GM23338 (cell line): ENCODE data around the gene CTNNA2. TPM values are rescaled to one million over a fixed set of nuclear protein-coding genes. Genes with fewer than 3 reads are reported as not detected.

Experiments
- ATAC-seq: fragments of 200-7000 bp; cut with Tn5 transposase; 3 replicates; pipeline ENCODE4 v1.9.1; 2020
- DNase-seq: peaks from one replicate; pipeline ENCODE4 v3.0.0-alpha.2; 2015; ENCODE audit warnings: low spot score
- H2AFZ ChIP-seq: fragments of 200-600 bp; sonication (generic); 2 replicates; pipeline ENCODE4 v1.8.0; 2016; ENCODE audit warnings: antibody characterized with exemption, mild to moderate bottlenecking, moderate library complexity
- H3F3A ChIP-seq: fragments of 200-600 bp; sonication (generic); replicated peaks from 2 replicates; pipeline ENCODE4 v1.8.0; 2017; ENCODE audit warnings: antibody characterized with exemption, mixed run types, low read depth
- H3K27ac ChIP-seq: fragments of 200-600 bp; sonication (generic); 2 replicates; pipeline ENCODE4 v1.6.1; 2016; ENCODE audit warnings: low read depth
- H3K27me3 ChIP-seq: fragments of 200-600 bp; sonication (generic); 2 replicates; pipeline ENCODE4 v1.8.0; 2016; ENCODE audit warnings: mild to moderate bottlenecking, mixed run types, moderate library complexity; ENCODE audit not compliant: insufficient read depth
- H3K36me3 ChIP-seq: fragments of 200-600 bp; sonication (generic); 2 replicates; pipeline ENCODE4 v1.8.0; 2016; ENCODE audit warnings: mild to moderate bottlenecking; ENCODE audit not compliant: insufficient read depth
- H3K4me1 ChIP-seq: fragments of 200-600 bp; sonication (generic); 2 replicates; pipeline ENCODE4 v1.8.0; 2016; ENCODE audit warnings: mild to moderate bottlenecking, moderate library complexity; ENCODE audit not compliant: insufficient read depth
- H3K4me2 ChIP-seq: fragments of 200-600 bp; sonication (generic); 2 replicates; pipeline ENCODE4 v1.7.1; 2017; ENCODE audit warnings: mixed run types
- H3K4me3 ChIP-seq: fragments of 200-600 bp; sonication (generic); 2 replicates; pipeline ENCODE4 v1.6.1; 2016; ENCODE audit warnings: mixed run types
- H3K79me2 ChIP-seq: fragments of 200-600 bp; sonication (generic); replicated peaks from 2 replicates; pipeline ENCODE4 v1.8.0; 2017; ENCODE audit warnings: mild to moderate bottlenecking; ENCODE audit not compliant: insufficient read depth
- H3K9me2 ChIP-seq: fragments of 200-600 bp; sonication (generic); 2 replicates; pipeline ENCODE4 v1.8.0; 2017; ENCODE audit not compliant: insufficient read depth
- H4K20me1 ChIP-seq: fragments of 200-600 bp; sonication (generic); replicated peaks from 2 replicates; pipeline ENCODE4 v1.8.0; 2017; ENCODE audit warnings: mild to moderate bottlenecking; ENCODE audit not compliant: insufficient read depth
- H3K27ac Mint-ChIP-seq: 2 replicates; pipeline ENCODE4 v1.8.0; 2020; ENCODE audit warnings: inconsistent platforms, mild to moderate bottlenecking, moderate library complexity, mixed read lengths
- H3K27me3 Mint-ChIP-seq: 3 replicates; pipeline ENCODE4 v1.8.0; 2022; ENCODE audit warnings: low read depth, mild to moderate bottlenecking, moderate library complexity, mixed read lengths, inconsistent platforms; ENCODE audit not compliant: insufficient read depth, poor library complexity
- H3K36me3 Mint-ChIP-seq: 3 replicates; pipeline ENCODE4 v1.8.0; 2021; ENCODE audit warnings: low read depth, mild to moderate bottlenecking, inconsistent platforms, moderate library complexity, mixed read lengths
- H3K4me1 Mint-ChIP-seq: 3 replicates; pipeline ENCODE4 v1.8.0; 2020; ENCODE audit warnings: mild to moderate bottlenecking, inconsistent platforms, mixed read lengths
- H3K4me3 Mint-ChIP-seq: 3 replicates; pipeline ENCODE4 v1.8.0; 2021; ENCODE audit warnings: moderate library complexity, mild to moderate bottlenecking, inconsistent platforms, mixed read lengths
- H3K9me3 Mint-ChIP-seq: 3 replicates; pipeline ENCODE4 v1.8.0; 2020; ENCODE audit warnings: moderate library complexity, mild to moderate bottlenecking, inconsistent platforms, mixed read lengths
- CREB1 ChIP-seq: fragments of 250-450 bp; sonication (Bioruptor Pico); IDR thresholded peaks from 2 replicates; pipeline ENCODE4 v1.5.0; 2020; ENCODE audit warnings: low read depth, mild to moderate bottlenecking, moderate library complexity
- EZH2 ChIP-seq: fragments of 200-600 bp; sonication (generic); IDR thresholded peaks from one replicate; pipeline ENCODE4 v1.8.0; 2017; ENCODE audit warnings: antibody characterized with exemption, mild to moderate bottlenecking, low read depth; ENCODE audit not compliant: unreplicated experiment
- EZH2phosphoT487 ChIP-seq: fragments of 200-600 bp; sonication (generic); IDR thresholded peaks from one replicate; pipeline ENCODE4 v1.8.1; 2018; ENCODE audit warnings: antibody characterized with exemption; ENCODE audit not compliant: unreplicated experiment
- JUNB ChIP-seq: IDR thresholded peaks from one replicate; pipeline ENCODE4 v1.6.1; 2016; ENCODE audit warnings: antibody characterized with exemption; ENCODE audit not compliant: unreplicated experiment
- NANOG ChIP-seq: IDR thresholded peaks from 2 replicates; pipeline ENCODE4 v1.6.1; 2016; ENCODE audit warnings: antibody characterized with exemption, borderline replicate concordance
- POLR2AphosphoS5 ChIP-seq: IDR thresholded peaks from 2 replicates; pipeline ENCODE4 v1.6.1; 2016; ENCODE audit warnings: antibody characterized with exemption, low read depth
- STAT1 ChIP-seq: IDR thresholded peaks from one replicate; pipeline ENCODE4 v1.6.1; 2016; ENCODE audit warnings: antibody characterized with exemption; ENCODE audit not compliant: unreplicated experiment
- ZNF114 ChIP-seq: fragments of 250-450 bp; sonication (Bioruptor Pico); IDR thresholded peaks from 2 replicates; pipeline ENCODE4 v1.5.0; 2020; ENCODE audit warnings: mild to moderate bottlenecking, moderate library complexity
- ZNF331 ChIP-seq: fragments of 250-450 bp; sonication (Bioruptor Pico); IDR thresholded peaks from 2 replicates; pipeline ENCODE4 v1.5.0; 2020; ENCODE audit warnings: low read depth, mild to moderate bottlenecking, moderate library complexity
- polyA plus RNA-seq: library from polyadenylated mRNA; unstranded; fragments of >200 nt; fragmentation: Nextera tagmentation; extraction: Ambion mirVana; gene quantifications from 2 replicates; pipeline ENCODE4 v1.2.1, GENCODE V29; 2016
- total RNA-seq: library from RNA; depleted of rRNA; stranded (reverse); fragments of >200 nt; shearing (Covaris generic); gene quantifications from 2 replicates; pipeline ENCODE4 v1.2.3, GENCODE V29; 2014
- TF ChIP-seq, protein P1 (sequence below): IDR thresholded peaks from one replicate; pipeline ENCODE4 v1.6.1; 2018; ENCODE audit warnings: antibody characterized with exemption; ENCODE audit not compliant: unreplicated experiment
- TF ChIP-seq, protein P2 (sequence below), 2 experiments: fragments of 200-600 bp in 1 of 2; sonication (generic) in 1 of 2; conservative IDR thresholded peaks; 2 replicates each; pipeline versions ENCODE4 v1.5.1 to v1.6.1; 2016 to 2017; ENCODE audit warnings: antibody characterized with exemption in 2 of 2, low read depth in 2 of 2, mild to moderate bottlenecking in 2 of 2, moderate library complexity in 1 of 2
- TF ChIP-seq, protein P3 (sequence below): fragments of 250-450 bp; sonication (Bioruptor Pico); IDR thresholded peaks from 2 replicates; pipeline ENCODE4 v1.5.0; 2020; ENCODE audit warnings: mild to moderate bottlenecking, moderate library complexity
- TF ChIP-seq, protein P4 (sequence below): IDR thresholded peaks from 2 replicates; pipeline ENCODE4 v1.6.1; 2016; ENCODE audit warnings: antibody characterized with exemption

The CTNNA2 gene
- total and polyA plus RNA-seq, 2 experiments from 2014 or later: 6.4 to 15.6 TPM

DNA sequence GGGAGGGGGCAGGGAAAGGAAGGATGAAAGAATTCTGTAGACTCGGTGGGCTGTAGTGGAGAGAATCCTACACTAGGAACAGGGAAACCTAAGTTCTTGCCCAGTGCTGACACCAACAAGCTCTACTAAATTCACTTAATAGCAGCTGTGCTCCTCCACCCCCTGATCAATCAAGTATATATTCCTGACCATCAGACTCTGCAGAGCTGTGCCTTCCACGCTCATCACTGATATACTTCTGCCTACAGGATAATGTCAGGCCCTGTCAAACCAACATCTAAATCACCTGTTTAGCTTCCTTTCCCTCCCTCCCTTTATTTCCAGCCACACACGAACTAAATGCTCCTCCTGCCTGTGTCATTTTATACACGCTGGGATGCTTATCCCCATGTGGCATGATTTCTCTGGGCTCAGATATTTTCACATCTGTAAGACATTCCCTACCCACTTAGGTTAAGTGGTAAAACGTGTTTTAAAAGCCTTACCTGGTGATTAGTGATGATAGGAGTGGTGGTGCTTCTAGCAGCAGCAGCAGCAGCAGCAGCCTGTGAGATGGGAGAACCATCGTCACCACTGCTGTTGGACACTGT is 489.8 kb downstream of the CTNNA2 start:
- no peak overlapping the region for H3K27ac Mint-ChIP-seq

More for the DNA sequence above, 489.8 kb downstream of the CTNNA2 start:
- Histone ChIP-seq H4K20me1 (no peaks in the 10 kb centered on the region), H3K4me2 (no peak overlapping the region), H3K79me2 (no peaks in the 10 kb centered on the region), H2AFZ (no peak overlapping the region), H3K4me3 (no peak overlapping the region), H3K27ac (no peak overlapping the region), H3K36me3 (no peaks in the 10 kb centered on the region), H3K9me2 (no peaks in the 10 kb centered on the region), H3K27me3 (peaks cover 16% of the 10 kb centered on the region), H3K4me1 (peaks cover 10% of the 10 kb centered on the region), H3F3A (no peaks in the 10 kb centered on the region)
- no peaks in the 10 kb centered on the region for H3K9me3 Mint-ChIP-seq
- ATAC-seq (no peak), DNase-seq (no peak)
- TF ChIP-seq CREB1 (no peak), ZNF114 (CRISPR knock-in tag) (no peak), ZNF331 (CRISPR knock-in tag) (no peak), JUNB (no peak), EZH2 (no peak), NANOG (no peak), STAT1 (no peak), POLR2AphosphoS5 (no peak), EZH2phosphoT487 (no peak)
- TF ChIP-seq, protein P1, sequence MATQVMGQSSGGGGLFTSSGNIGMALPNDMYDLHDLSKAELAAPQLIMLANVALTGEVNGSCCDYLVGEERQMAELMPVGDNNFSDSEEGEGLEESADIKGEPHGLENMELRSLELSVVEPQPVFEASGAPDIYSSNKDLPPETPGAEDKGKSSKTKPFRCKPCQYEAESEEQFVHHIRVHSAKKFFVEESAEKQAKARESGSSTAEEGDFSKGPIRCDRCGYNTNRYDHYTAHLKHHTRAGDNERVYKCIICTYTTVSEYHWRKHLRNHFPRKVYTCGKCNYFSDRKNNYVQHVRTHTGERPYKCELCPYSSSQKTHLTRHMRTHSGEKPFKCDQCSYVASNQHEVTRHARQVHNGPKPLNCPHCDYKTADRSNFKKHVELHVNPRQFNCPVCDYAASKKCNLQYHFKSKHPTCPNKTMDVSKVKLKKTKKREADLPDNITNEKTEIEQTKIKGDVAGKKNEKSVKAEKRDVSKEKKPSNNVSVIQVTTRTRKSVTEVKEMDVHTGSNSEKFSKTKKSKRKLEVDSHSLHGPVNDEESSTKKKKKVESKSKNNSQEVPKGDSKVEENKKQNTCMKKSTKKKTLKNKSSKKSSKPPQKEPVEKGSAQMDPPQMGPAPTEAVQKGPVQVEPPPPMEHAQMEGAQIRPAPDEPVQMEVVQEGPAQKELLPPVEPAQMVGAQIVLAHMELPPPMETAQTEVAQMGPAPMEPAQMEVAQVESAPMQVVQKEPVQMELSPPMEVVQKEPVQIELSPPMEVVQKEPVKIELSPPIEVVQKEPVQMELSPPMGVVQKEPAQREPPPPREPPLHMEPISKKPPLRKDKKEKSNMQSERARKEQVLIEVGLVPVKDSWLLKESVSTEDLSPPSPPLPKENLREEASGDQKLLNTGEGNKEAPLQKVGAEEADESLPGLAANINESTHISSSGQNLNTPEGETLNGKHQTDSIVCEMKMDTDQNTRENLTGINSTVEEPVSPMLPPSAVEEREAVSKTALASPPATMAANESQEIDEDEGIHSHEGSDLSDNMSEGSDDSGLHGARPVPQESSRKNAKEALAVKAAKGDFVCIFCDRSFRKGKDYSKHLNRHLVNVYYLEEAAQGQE: no peak
- TF ChIP-seq, protein P2, sequence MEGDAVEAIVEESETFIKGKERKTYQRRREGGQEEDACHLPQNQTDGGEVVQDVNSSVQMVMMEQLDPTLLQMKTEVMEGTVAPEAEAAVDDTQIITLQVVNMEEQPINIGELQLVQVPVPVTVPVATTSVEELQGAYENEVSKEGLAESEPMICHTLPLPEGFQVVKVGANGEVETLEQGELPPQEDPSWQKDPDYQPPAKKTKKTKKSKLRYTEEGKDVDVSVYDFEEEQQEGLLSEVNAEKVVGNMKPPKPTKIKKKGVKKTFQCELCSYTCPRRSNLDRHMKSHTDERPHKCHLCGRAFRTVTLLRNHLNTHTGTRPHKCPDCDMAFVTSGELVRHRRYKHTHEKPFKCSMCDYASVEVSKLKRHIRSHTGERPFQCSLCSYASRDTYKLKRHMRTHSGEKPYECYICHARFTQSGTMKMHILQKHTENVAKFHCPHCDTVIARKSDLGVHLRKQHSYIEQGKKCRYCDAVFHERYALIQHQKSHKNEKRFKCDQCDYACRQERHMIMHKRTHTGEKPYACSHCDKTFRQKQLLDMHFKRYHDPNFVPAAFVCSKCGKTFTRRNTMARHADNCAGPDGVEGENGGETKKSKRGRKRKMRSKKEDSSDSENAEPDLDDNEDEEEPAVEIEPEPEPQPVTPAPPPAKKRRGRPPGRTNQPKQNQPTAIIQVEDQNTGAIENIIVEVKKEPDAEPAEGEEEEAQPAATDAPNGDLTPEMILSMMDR (conservative IDR thresholded peaks at IDR 0.05; ENCODE audit: low read depth in 2 of 2): no peak
- TF ChIP-seq, protein P3, sequence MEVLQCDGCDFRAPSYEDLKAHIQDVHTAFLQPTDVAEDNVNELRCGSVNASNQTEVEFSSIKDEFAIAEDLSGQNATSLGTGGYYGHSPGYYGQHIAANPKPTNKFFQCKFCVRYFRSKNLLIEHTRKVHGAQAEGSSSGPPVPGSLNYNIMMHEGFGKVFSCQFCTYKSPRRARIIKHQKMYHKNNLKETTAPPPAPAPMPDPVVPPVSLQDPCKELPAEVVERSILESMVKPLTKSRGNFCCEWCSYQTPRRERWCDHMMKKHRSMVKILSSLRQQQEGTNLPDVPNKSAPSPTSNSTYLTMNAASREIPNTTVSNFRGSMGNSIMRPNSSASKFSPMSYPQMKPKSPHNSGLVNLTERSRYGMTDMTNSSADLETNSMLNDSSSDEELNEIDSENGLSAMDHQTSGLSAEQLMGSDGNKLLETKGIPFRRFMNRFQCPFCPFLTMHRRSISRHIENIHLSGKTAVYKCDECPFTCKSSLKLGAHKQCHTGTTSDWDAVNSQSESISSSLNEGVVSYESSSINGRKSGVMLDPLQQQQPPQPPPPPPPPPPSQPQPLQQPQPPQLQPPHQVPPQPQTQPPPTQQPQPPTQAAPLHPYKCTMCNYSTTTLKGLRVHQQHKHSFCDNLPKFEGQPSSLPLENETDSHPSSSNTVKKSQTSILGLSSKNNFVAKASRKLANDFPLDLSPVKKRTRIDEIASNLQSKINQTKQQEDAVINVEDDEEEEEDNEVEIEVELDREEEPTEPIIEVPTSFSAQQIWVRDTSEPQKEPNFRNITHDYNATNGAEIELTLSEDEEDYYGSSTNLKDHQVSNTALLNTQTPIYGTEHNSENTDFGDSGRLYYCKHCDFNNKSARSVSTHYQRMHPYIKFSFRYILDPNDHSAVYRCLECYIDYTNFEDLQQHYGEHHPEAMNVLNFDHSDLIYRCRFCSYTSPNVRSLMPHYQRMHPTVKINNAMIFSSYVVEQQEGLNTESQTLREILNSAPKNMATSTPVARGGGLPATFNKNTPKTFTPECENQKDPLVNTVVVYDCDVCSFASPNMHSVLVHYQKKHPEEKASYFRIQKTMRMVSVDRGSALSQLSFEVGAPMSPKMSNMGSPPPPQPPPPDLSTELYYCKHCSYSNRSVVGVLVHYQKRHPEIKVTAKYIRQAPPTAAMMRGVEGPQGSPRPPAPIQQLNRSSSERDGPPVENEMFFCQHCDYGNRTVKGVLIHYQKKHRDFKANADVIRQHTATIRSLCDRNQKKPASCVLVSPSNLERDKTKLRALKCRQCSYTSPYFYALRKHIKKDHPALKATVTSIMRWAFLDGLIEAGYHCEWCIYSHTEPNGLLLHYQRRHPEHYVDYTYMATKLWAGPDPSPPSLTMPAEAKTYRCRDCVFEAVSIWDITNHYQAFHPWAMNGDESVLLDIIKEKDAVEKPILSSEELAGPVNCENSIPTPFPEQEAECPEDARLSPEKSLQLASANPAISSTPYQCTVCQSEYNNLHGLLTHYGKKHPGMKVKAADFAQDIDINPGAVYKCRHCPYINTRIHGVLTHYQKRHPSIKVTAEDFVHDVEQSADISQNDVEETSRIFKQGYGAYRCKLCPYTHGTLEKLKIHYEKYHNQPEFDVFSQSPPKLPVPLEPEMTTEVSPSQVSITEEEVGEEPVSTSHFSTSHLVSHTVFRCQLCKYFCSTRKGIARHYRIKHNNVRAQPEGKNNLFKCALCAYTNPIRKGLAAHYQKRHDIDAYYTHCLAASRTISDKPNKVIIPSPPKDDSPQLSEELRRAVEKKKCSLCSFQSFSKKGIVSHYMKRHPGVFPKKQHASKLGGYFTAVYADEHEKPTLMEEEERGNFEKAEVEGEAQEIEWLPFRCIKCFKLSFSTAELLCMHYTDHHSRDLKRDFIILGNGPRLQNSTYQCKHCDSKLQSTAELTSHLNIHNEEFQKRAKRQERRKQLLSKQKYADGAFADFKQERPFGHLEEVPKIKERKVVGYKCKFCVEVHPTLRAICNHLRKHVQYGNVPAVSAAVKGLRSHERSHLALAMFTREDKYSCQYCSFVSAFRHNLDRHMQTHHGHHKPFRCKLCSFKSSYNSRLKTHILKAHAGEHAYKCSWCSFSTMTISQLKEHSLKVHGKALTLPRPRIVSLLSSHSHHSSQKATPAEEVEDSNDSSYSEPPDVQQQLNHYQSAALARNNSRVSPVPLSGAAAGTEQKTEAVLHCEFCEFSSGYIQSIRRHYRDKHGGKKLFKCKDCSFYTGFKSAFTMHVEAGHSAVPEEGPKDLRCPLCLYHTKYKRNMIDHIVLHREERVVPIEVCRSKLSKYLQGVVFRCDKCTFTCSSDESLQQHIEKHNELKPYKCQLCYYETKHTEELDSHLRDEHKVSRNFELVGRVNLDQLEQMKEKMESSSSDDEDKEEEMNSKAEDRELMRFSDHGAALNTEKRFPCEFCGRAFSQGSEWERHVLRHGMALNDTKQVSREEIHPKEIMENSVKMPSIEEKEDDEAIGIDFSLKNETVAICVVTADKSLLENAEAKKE (CRISPR knock-in tag): no peak
- TF ChIP-seq, protein P4, sequence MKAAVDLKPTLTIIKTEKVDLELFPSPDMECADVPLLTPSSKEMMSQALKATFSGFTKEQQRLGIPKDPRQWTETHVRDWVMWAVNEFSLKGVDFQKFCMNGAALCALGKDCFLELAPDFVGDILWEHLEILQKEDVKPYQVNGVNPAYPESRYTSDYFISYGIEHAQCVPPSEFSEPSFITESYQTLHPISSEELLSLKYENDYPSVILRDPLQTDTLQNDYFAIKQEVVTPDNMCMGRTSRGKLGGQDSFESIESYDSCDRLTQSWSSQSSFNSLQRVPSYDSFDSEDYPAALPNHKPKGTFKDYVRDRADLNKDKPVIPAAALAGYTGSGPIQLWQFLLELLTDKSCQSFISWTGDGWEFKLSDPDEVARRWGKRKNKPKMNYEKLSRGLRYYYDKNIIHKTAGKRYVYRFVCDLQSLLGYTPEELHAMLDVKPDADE: no peak
- H3K36me3 Mint-ChIP-seq: no peaks in the 10 kb centered on the region
- H3K4me3 Mint-ChIP-seq: no peak overlapping the region
- H3K27me3 Mint-ChIP-seq: peaks cover 16% of the 10 kb centered on the region
- H3K4me1 Mint-ChIP-seq: peaks cover 3% of the 10 kb centered on the region; the same call in 2 of the 3 replicates
